WTC11 (cell line): ENCODE results near the gene ZNF213. TPM values are rescaled to one million over a fixed set of nuclear protein-coding genes. Genes with fewer than 3 reads are reported as not detected.

Experiments
- ATAC-seq: fragments of 200-7000 bp; cut with Tn5 transposase; 2 replicates; pipeline ENCODE4 v1.10.0; 2021; ENCODE audit warnings: mild to moderate bottlenecking, moderate library complexity
- CTCF ChIA-PET: fragments of 300-600 bp; sonication (Branson Sonifier 250); formaldehyde crosslinking; loops from one replicate; lab custom pipeline; 2021; ENCODE audit warnings: antibody characterized with exemption; lab: Charles Lee
- POLR2A ChIA-PET: fragments of 350-600 bp; sonication (Branson Sonifier 250); formaldehyde crosslinking; loops from one replicate; lab custom pipeline; 2021; ENCODE audit warnings: antibody characterized with exemption; lab: Charles Lee
- DNase-seq: peaks from one replicate; pipeline ENCODE4 v3.0.0; 2021; ENCODE audit warnings: low spot score
- H3K27ac Mint-ChIP-seq: 2 replicates; pipeline ENCODE4 v1.8.0; 2021; ENCODE audit warnings: mixed read lengths
- H3K27me3 Mint-ChIP-seq: 2 replicates; pipeline ENCODE4 v1.8.0; 2021; ENCODE audit warnings: low read depth, mild to moderate bottlenecking, moderate library complexity, mixed read lengths
- H3K36me3 Mint-ChIP-seq: 2 replicates; pipeline ENCODE4 v1.8.0; 2021; ENCODE audit warnings: mixed read lengths
- H3K4me1 Mint-ChIP-seq: 2 replicates; pipeline ENCODE4 v1.8.0; 2022; ENCODE audit warnings: mixed read lengths
- H3K4me3 Mint-ChIP-seq: 2 replicates; pipeline ENCODE4 v1.8.0; 2021; ENCODE audit warnings: mild to moderate bottlenecking, moderate library complexity, mixed read lengths
- H3K9me3 Mint-ChIP-seq: 2 replicates; pipeline ENCODE4 v1.8.0; 2021; ENCODE audit warnings: mixed read lengths
- AR ChIP-seq: fragments of 250-450 bp; sonication (Bioruptor Pico); IDR thresholded peaks from 2 replicates; pipeline ENCODE4 v1.9.0; 2021; ENCODE audit warnings: mild to moderate bottlenecking
- E2F1 ChIP-seq: sonication (generic); formaldehyde crosslinking; IDR thresholded peaks from 2 replicates; pipeline ENCODE4 v1.8.0; 2022; ENCODE audit warnings: mild to moderate bottlenecking, missing genetic modification reagents
- ESRRA ChIP-seq: sonication (generic); formaldehyde crosslinking; IDR thresholded peaks from 2 replicates; pipeline ENCODE4 v1.8.1; 2022; ENCODE audit warnings: mild to moderate bottlenecking, missing genetic modification reagents, borderline replicate concordance
- FOXK1 ChIP-seq: sonication (generic); formaldehyde crosslinking; IDR thresholded peaks from 2 replicates; pipeline ENCODE4 v1.8.0; 2022; ENCODE audit warnings: mild to moderate bottlenecking, moderate library complexity, missing genetic modification reagents
- JUN ChIP-seq: sonication (generic); formaldehyde crosslinking; IDR thresholded peaks from 2 replicates; pipeline ENCODE4 v1.8.0; 2023; ENCODE audit warnings: mild to moderate bottlenecking, missing genetic modification reagents
- MXD4 ChIP-seq: fragments of 250-450 bp; sonication (Bioruptor Pico); IDR thresholded peaks from 2 replicates; pipeline ENCODE4 v1.8.0; 2021; ENCODE audit warnings: mild to moderate bottlenecking, moderate library complexity, borderline replicate concordance
- NFATC4 ChIP-seq: fragments of 250-450 bp; sonication (Bioruptor Pico); IDR thresholded peaks from 2 replicates; pipeline ENCODE4 v1.9.0; 2021; ENCODE audit warnings: mild to moderate bottlenecking
- NFE2L1 ChIP-seq: sonication (generic); formaldehyde crosslinking; IDR thresholded peaks from 2 replicates; pipeline ENCODE4 v1.8.1; 2023; ENCODE audit warnings: missing genetic modification reagents
- NR2C2 ChIP-seq: sonication (generic); formaldehyde crosslinking; IDR thresholded peaks from 2 replicates; pipeline ENCODE4 v1.8.0; 2022; ENCODE audit warnings: mild to moderate bottlenecking, missing genetic modification reagents
- PREB ChIP-seq: sonication (generic); formaldehyde crosslinking; IDR thresholded peaks from 2 replicates; pipeline ENCODE4 v1.8.1; 2022; ENCODE audit warnings: mild to moderate bottlenecking, missing genetic modification reagents, moderate library complexity, borderline replicate concordance
- TCF7 ChIP-seq: sonication (generic); formaldehyde crosslinking; IDR thresholded peaks from 2 replicates; pipeline ENCODE4 v1.8.0; 2022; ENCODE audit warnings: mild to moderate bottlenecking, low read depth, missing genetic modification reagents, moderate library complexity
- TEAD1 ChIP-seq: sonication (generic); formaldehyde crosslinking; IDR thresholded peaks from 2 replicates; pipeline ENCODE4 v1.8.0; 2022; ENCODE audit warnings: mild to moderate bottlenecking, missing genetic modification reagents
- TP53 ChIP-seq: sonication (generic); formaldehyde crosslinking; IDR thresholded peaks from 2 replicates; pipeline ENCODE4 v1.8.1; 2023; ENCODE audit warnings: mild to moderate bottlenecking, missing genetic modification reagents
- ZBTB21 ChIP-seq: sonication (generic); formaldehyde crosslinking; IDR thresholded peaks from 2 replicates; pipeline ENCODE4 v1.8.1; 2023; ENCODE audit warnings: mild to moderate bottlenecking, missing genetic modification reagents, borderline replicate concordance
- ZNF317 ChIP-seq: sonication (generic); formaldehyde crosslinking; IDR thresholded peaks from 2 replicates; pipeline ENCODE4 v1.8.1; 2023; ENCODE audit warnings: low read depth, mild to moderate bottlenecking, moderate library complexity, missing genetic modification reagents, borderline replicate concordance
- ZNF423 ChIP-seq: fragments of 250-450 bp; sonication (Bioruptor Pico); IDR thresholded peaks from 2 replicates; pipeline ENCODE4 v2.1.2; 2022; ENCODE audit warnings: mild to moderate bottlenecking, moderate library complexity
- ZNF671 ChIP-seq: fragments of 250-450 bp; sonication (Bioruptor Pico); IDR thresholded peaks from 2 replicates; pipeline ENCODE4 v1.8.0; 2021; ENCODE audit warnings: mild to moderate bottlenecking
- total RNA-seq: library from RNA; stranded (reverse); gene quantifications from 3 replicates; pipeline ENCODE4 v1.2.3, GENCODE V29; 2021
- TF ChIP-seq, protein P1 (sequence below): sonication (generic); formaldehyde crosslinking; IDR thresholded peaks from 2 replicates; pipeline ENCODE4 v1.8.1; 2022; ENCODE audit warnings: low read depth, mild to moderate bottlenecking, moderate library complexity, missing genetic modification reagents, borderline replicate concordance
- TF ChIP-seq, protein P2 (sequence below): sonication (generic); formaldehyde crosslinking; IDR thresholded peaks from 2 replicates; pipeline ENCODE4 v1.8.1; 2023; ENCODE audit warnings: mild to moderate bottlenecking, missing genetic modification reagents, moderate library complexity
- TF ChIP-seq, protein P3 (sequence below): fragments of 200-600 bp; IDR thresholded peaks from 2 replicates; pipeline ENCODE4 v1.8.0; 2022; ENCODE audit warnings: antibody characterized with exemption
- TF ChIP-seq, protein P4 (sequence below): sonication (generic); formaldehyde crosslinking; IDR thresholded peaks from 2 replicates; pipeline ENCODE4 v1.8.0; 2022; ENCODE audit warnings: mild to moderate bottlenecking, missing genetic modification reagents
- TF ChIP-seq, protein P5 (sequence below): fragments of 250-450 bp; sonication (Bioruptor Pico); IDR thresholded peaks from 2 replicates; pipeline ENCODE4 v1.9.0; 2021; ENCODE audit warnings: mild to moderate bottlenecking

Gene ZNF213
- total RNA-seq, 1 experiment from 2014 or later: 11.6 TPM

GRCh38 chr16:3171855-3172593 lies 37.2 kb downstream of the ZNF213 start (continued):
- peak; percentile 7; the same call in 1 of the 2 replicates for TF ChIP-seq AR
- TF ChIP-seq, protein P1, sequence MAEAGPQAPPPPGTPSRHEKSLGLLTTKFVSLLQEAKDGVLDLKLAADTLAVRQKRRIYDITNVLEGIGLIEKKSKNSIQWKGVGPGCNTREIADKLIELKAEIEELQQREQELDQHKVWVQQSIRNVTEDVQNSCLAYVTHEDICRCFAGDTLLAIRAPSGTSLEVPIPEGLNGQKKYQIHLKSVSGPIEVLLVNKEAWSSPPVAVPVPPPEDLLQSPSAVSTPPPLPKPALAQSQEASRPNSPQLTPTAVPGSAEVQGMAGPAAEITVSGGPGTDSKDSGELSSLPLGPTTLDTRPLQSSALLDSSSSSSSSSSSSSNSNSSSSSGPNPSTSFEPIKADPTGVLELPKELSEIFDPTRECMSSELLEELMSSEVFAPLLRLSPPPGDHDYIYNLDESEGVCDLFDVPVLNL (CRISPR knock-in tag): no peak
- TF ChIP-seq NFATC4 (CRISPR knock-in tag): peak; percentile 62; the same call in 1 of the 2 replicates
- TF ChIP-seq PREB (CRISPR knock-in tag): no peak
- 0 out of 2 replicates have a peak, but pooled peaks have one; percentile 7 for TF ChIP-seq ZNF671 (CRISPR knock-in tag)
- no peak for TF ChIP-seq FOXK1 (CRISPR knock-in tag)
- TF ChIP-seq ZNF423: no peak
- no peak for TF ChIP-seq ESRRA
- TF ChIP-seq ZNF317 (CRISPR knock-in tag): no peak
- TF ChIP-seq TCF7 (CRISPR knock-in tag): 0 out of 2 replicates have a peak, but pooled peaks have one; percentile 19
- TF ChIP-seq, protein P2, sequence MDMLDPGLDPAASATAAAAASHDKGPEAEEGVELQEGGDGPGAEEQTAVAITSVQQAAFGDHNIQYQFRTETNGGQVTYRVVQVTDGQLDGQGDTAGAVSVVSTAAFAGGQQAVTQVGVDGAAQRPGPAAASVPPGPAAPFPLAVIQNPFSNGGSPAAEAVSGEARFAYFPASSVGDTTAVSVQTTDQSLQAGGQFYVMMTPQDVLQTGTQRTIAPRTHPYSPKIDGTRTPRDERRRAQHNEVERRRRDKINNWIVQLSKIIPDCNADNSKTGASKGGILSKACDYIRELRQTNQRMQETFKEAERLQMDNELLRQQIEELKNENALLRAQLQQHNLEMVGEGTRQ: no peak
- no peak for TF ChIP-seq E2F1 (CRISPR knock-in tag)
- no peak for TF ChIP-seq ZBTB21 (CRISPR knock-in tag)
- no peak; the same call in 1 of the 2 replicates for TF ChIP-seq NFE2L1 (CRISPR knock-in tag)
- no peak for TF ChIP-seq NR2C2 (CRISPR knock-in tag)
- TF ChIP-seq TEAD1 (CRISPR knock-in tag): 0 out of 2 replicates have a peak, but pooled peaks have one; percentile 46

DNA sequence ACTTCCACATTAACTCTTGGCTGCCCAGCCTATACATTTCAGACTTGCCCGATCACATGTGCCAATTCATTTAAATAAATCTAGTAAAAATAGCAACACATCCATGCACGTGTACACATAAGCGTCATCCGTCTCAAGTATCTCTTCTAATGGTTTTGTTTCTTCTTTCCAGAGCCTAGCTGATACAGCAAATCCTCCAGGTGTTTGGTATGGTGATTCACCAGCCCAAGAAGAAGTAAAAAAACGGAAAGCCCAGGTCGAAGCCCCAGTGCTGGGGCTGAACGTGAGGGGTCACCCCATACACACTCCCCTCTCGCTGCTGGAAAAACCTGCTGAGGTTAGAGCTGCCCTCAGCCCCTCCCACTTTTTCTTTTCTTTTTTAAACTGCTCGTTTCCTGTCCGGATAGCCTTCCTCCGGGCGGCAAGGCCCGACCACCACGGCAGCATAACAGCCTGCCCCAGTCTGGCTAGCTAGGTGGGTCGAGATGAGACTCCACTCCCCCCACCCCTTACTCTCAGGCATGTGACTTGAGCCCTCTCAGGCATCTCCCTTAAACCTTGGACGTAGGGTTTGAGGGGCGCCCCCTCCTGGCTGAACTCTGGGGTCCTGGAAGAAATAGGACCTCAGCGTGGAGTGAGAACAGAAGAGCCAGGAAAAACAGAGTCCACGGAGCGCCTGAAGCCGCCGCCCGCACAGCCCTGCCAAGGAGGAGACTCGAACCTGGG lies 39.2 kb downstream of the ZNF213 start:
- Mint-ChIP-seq H3K27ac (peak overlapping the region; percentile 85), H3K36me3 (no peaks in the 10 kb centered on the region), H3K4me1 (peaks cover 25% of the 10 kb centered on the region), H3K4me3 (peak overlapping the region; percentile 75), H3K9me3 (no peaks in the 10 kb centered on the region), H3K27me3 (peaks cover 57% of the 10 kb centered on the region)
- CTCF ChIA-PET: interaction anchor here (0.7 to 9.7 kb wide), 23 partner anchors 8 to 227 kb away, joined by 3 to 95 read pairs (median 6); partner anchors contain the start of genes CLDN9, OR1F1, ZNF174 and ZNF213
- ATAC-seq (peak; percentile 34), DNase-seq (peak; percentile 92)
- POLR2A ChIA-PET: interaction anchor here (0.9 to 5.7 kb wide), 3 partner anchors 10 to 22 kb away, joined by 5 to 46 read pairs (median 7); no protein-coding TSS in a partner anchor
- TF ChIP-seq, protein P3, sequence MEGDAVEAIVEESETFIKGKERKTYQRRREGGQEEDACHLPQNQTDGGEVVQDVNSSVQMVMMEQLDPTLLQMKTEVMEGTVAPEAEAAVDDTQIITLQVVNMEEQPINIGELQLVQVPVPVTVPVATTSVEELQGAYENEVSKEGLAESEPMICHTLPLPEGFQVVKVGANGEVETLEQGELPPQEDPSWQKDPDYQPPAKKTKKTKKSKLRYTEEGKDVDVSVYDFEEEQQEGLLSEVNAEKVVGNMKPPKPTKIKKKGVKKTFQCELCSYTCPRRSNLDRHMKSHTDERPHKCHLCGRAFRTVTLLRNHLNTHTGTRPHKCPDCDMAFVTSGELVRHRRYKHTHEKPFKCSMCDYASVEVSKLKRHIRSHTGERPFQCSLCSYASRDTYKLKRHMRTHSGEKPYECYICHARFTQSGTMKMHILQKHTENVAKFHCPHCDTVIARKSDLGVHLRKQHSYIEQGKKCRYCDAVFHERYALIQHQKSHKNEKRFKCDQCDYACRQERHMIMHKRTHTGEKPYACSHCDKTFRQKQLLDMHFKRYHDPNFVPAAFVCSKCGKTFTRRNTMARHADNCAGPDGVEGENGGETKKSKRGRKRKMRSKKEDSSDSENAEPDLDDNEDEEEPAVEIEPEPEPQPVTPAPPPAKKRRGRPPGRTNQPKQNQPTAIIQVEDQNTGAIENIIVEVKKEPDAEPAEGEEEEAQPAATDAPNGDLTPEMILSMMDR: peak; percentile 62; the same call in 1 of the 2 replicates
- TF ChIP-seq, protein P4, sequence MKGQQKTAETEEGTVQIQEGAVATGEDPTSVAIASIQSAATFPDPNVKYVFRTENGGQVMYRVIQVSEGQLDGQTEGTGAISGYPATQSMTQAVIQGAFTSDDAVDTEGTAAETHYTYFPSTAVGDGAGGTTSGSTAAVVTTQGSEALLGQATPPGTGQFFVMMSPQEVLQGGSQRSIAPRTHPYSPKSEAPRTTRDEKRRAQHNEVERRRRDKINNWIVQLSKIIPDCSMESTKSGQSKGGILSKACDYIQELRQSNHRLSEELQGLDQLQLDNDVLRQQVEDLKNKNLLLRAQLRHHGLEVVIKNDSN: peak; percentile 84
- no peak for TF ChIP-seq ZBTB21 (CRISPR knock-in tag)
- TF ChIP-seq, protein P5, sequence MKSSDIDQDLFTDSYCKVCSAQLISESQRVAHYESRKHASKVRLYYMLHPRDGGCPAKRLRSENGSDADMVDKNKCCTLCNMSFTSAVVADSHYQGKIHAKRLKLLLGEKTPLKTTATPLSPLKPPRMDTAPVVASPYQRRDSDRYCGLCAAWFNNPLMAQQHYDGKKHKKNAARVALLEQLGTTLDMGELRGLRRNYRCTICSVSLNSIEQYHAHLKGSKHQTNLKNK (CRISPR knock-in tag): no peak
- no peak for TF ChIP-seq TP53 (CRISPR knock-in tag)
- TF ChIP-seq ZNF317 (CRISPR knock-in tag): no peak
- TF ChIP-seq JUN (CRISPR knock-in tag): no peak
- no peak for TF ChIP-seq MXD4 (CRISPR knock-in tag)
